ENCODE data around the gene KIF7. TPM values are rescaled to one million over a fixed set of nuclear protein-coding genes. Genes with fewer than 3 reads are reported as not detected.

The KIF7 gene
- polyA plus RNA-seq, 1 of the 3 experiments (the other 2 are of a cell fraction) = 12.0 TPM

DNA sequence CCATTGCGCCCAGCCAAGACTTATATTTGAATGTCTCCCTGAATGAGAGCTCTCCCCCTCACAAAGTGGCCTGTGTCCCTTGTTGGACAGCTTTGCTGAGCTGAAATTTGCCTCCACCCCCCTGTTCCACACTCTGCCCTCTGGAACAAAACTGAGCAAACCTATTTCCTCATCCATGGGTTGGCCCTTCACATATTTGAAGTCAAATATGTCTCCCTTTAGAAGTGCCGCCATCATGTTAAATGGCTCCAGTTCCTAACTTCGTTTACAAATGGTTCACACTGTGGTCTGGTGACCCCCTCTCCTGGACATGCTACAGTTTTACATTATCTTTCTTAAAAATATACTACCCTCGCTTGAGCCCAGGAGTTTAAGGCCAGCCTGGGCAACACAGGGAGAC lies 19.3 kb upstream of the KIF7 start:
- Histone ChIP-seq H3K4me2 (no peak overlapping the region), H4K20me1 (ENCODE audit: insufficient read depth) (no peaks in the 10 kb centered on the region), H3K36me3 (replicated peaks in 1 of 2; ENCODE audit: control insufficient read depth in 1 of 2, insufficient read depth in 2 of 2, low read length in 1 of 2) (no peaks in the 10 kb centered on the region), H3K4me3 (ENCODE audit: low read depth in 2 of 2, low read length in 1 of 2) (no peak overlapping the region), H3K27ac (ENCODE audit: low read depth in 2 of 2, low read length in 1 of 2) (no peak overlapping the region), H3K27me3 (ENCODE audit: insufficient read depth) (no peaks in the 10 kb centered on the region), H3K9me3 (no peaks in the 10 kb centered on the region), H3K9ac (no peak overlapping the region), H3K9me2 (no peaks in the 10 kb centered on the region), H3K4me1 (ENCODE audit: control insufficient read depth in 1 of 2, insufficient read depth in 2 of 2, low read depth in 1 of 2, low read length in 1 of 2) (peaks cover 0 to 22% of the 10 kb centered on the region in 2 experiments; a peak in 1 of 4 replicates), H3F3A (replicated peaks; ENCODE audit: insufficient read depth) (peaks cover 1% of the 10 kb centered on the region), H3K79me2 (ENCODE audit: insufficient read depth) (no peaks in the 10 kb centered on the region), H2AFZ (ENCODE audit: low read depth) (no peak overlapping the region)
- 85% methylated on average over 4 of the region's 4 CpGs for WGBS (ENCODE audit: low lambda C conversion rate)
- ChIA-PET POLR2A (no interaction called here), CTCF (interaction anchor here (2.2 to 5.4 kb wide), 4 partner anchors 13 to 30 kb away, joined by 9 to 36 read pairs (median 25); partner anchors contain the start of genes PEX11A and WDR93)
- peak; percentile 11; the same call in 1 of the 2 replicates for TF ChIP-seq RAD21 (IDR thresholded peaks at IDR 0.05; ENCODE audit: low read length)
- TF ChIP-seq YY1 (IDR thresholded peaks at IDR 0.05; ENCODE audit: low read depth) = no peak
- no peak for DNase-seq

DNA sequence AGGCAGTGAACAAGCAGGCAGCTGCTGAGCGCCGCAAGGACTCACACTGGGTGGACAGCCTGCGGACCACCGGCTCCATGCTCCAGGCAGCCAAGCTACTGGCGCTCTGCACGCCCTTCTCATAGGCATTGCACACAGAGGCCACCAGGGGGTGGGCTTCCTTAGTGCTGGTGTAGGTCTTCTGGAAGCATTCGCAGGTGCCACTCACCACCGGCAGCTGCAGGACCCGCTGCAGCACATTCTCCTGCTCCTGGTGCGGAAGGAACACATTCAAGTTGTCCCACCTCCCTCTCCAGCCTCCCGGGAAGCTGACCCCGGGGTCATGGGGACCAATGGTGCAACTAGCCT lies 17.9 kb upstream of the KIF7 start:
- Histone ChIP-seq H3F3A (replicated peaks; ENCODE audit: insufficient read depth) (no peaks in the 10 kb centered on the region), H3K27ac (ENCODE audit: low read depth in 2 of 2, low read length in 1 of 2) (peak overlapping the region in 1 of 2 experiments; percentile 75; a peak in 2 of 4 replicates), H3K27me3 (ENCODE audit: insufficient read depth) (no peaks in the 10 kb centered on the region), H3K36me3 (replicated peaks in 1 of 2; ENCODE audit: control insufficient read depth in 1 of 2, insufficient read depth in 2 of 2, low read length in 1 of 2) (no peaks in the 10 kb centered on the region), H3K4me3 (ENCODE audit: low read depth in 2 of 2, low read length in 1 of 2) (no peak overlapping the region; a peak in 1 of 4 replicates), H3K9ac (no peak overlapping the region), H3K79me2 (ENCODE audit: insufficient read depth) (no peaks in the 10 kb centered on the region), H2AFZ (ENCODE audit: low read depth) (no peak overlapping the region), H3K9me3 (no peaks in the 10 kb centered on the region), H4K20me1 (ENCODE audit: insufficient read depth) (no peaks in the 10 kb centered on the region), H3K9me2 (no peaks in the 10 kb centered on the region), H3K4me1 (ENCODE audit: control insufficient read depth in 1 of 2, insufficient read depth in 2 of 2, low read depth in 1 of 2, low read length in 1 of 2) (peaks cover 0 to 22% of the 10 kb centered on the region in 2 experiments; a peak in 1 of 4 replicates), H3K4me2 (no peak overlapping the region)
- ChIA-PET POLR2A (interaction anchor here (1.0 kb wide), 1 partner anchor 221 kb away, joined by 3 read pairs; the partner anchor contains the start of gene AP3S2), CTCF (interaction anchor here (0.6 to 5.4 kb wide), 19 partner anchors 8 to 337 kb away, joined by 3 to 36 read pairs (median 4); partner anchors contain the start of genes KIF7, PEX11A and WDR93)
- DNase-seq = peak; percentile 81
- 63% methylated on average over 6 of the region's 12 CpGs for WGBS (ENCODE audit: low lambda C conversion rate)
- TF ChIP-seq RAD21 (IDR thresholded peaks at IDR 0.05; ENCODE audit: low read length) = 0 out of 2 replicates have a peak, but pooled peaks have one; percentile 20
- no peak for TF ChIP-seq TCF12 (IDR thresholded peaks at IDR 0.05)
- TF ChIP-seq SIN3A (IDR thresholded peaks at IDR 0.05; ENCODE audit: borderline replicate concordance, low read depth, low read length) = no peak
- TF ChIP-seq, protein P1, sequence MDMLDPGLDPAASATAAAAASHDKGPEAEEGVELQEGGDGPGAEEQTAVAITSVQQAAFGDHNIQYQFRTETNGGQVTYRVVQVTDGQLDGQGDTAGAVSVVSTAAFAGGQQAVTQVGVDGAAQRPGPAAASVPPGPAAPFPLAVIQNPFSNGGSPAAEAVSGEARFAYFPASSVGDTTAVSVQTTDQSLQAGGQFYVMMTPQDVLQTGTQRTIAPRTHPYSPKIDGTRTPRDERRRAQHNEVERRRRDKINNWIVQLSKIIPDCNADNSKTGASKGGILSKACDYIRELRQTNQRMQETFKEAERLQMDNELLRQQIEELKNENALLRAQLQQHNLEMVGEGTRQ (IDR thresholded peaks at IDR 0.05; ENCODE audit: borderline replicate concordance, low read depth, low read length) = no peak
- no peak for TF ChIP-seq POLR2AphosphoS5 (IDR thresholded peaks at IDR 0.05; ENCODE audit: low read depth, low read length)
- TF ChIP-seq YY1 (IDR thresholded peaks at IDR 0.05; ENCODE audit: low read depth) = no peak
- TF ChIP-seq FOSL2 (IDR thresholded peaks at IDR 0.05; ENCODE audit: borderline replicate concordance, low read depth) = no peak
- TF ChIP-seq ELF1 (IDR thresholded peaks at IDR 0.05) = no peak
- TF ChIP-seq TEAD4 (IDR thresholded peaks at IDR 0.05; ENCODE audit: borderline replicate concordance, insufficient read depth) = no peak
- no peak for TF ChIP-seq RCOR1 (IDR thresholded peaks at IDR 0.05; ENCODE audit: low read length)
- TF ChIP-seq, protein P2, sequence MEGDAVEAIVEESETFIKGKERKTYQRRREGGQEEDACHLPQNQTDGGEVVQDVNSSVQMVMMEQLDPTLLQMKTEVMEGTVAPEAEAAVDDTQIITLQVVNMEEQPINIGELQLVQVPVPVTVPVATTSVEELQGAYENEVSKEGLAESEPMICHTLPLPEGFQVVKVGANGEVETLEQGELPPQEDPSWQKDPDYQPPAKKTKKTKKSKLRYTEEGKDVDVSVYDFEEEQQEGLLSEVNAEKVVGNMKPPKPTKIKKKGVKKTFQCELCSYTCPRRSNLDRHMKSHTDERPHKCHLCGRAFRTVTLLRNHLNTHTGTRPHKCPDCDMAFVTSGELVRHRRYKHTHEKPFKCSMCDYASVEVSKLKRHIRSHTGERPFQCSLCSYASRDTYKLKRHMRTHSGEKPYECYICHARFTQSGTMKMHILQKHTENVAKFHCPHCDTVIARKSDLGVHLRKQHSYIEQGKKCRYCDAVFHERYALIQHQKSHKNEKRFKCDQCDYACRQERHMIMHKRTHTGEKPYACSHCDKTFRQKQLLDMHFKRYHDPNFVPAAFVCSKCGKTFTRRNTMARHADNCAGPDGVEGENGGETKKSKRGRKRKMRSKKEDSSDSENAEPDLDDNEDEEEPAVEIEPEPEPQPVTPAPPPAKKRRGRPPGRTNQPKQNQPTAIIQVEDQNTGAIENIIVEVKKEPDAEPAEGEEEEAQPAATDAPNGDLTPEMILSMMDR (IDR thresholded peaks at IDR 0.05) = peak; percentile 49

Data from SK-N-SH (cell line).